Measurements from ENCODE around the gene UGT1A9. TPM values are rescaled to one million over a fixed set of nuclear protein-coding genes. Genes with fewer than 3 reads are reported as not detected.

The UGT1A9 gene
- polyA plus RNA-seq, 3 donors = 6.0 to 8.4 (median 7.8) TPM

GRCh38 chr2:233795735-233796171 lies 124.1 kb downstream of the UGT1A9 start:
- DNase-seq = no peak

- DNase-seq = no peak
Observed at GRCh38 chr2:233796254-233796653, 124.6 kb downstream of the UGT1A9 start.

GRCh38 chr2:233798335-233799086 lies 126.8 kb downstream of the UGT1A9 start:
- no peak for DNase-seq

- no peak for DNase-seq
Observed at GRCh38 chr2:233799087-233799665, 127.5 kb downstream of the UGT1A9 start.

GRCh38 chr2:233799716-233800115 lies 128.0 kb downstream of the UGT1A9 start:
- DNase-seq = no peak

GRCh38 chr2:233800208-233800607 lies 128.5 kb downstream of the UGT1A9 start:
- no peak for DNase-seq

GRCh38 chr2:233801357-233802131 lies 129.8 kb downstream of the UGT1A9 start:
- no peak for DNase-seq

GRCh38 chr2:233802132-233802815 lies 130.6 kb downstream of the UGT1A9 start:
- no peak for DNase-seq

- DNase-seq = no peak
Observed at GRCh38 chr2:233803292-233803911, 131.7 kb downstream of the UGT1A9 start.

GRCh38 chr2:233803994-233804393 lies 132.3 kb downstream of the UGT1A9 start:
- DNase-seq = no peak

- DNase-seq = no peak
Observed at GRCh38 chr2:233807215-233807865, 135.6 kb downstream of the UGT1A9 start.

- no peak for DNase-seq
Observed at GRCh38 chr2:233807966-233808935, 136.6 kb downstream of the UGT1A9 start.

GRCh38 chr2:233810385-233810784 lies 138.7 kb downstream of the UGT1A9 start:
- DNase-seq = no peak

- no peak for DNase-seq
Observed at GRCh38 chr2:233811087-233811486, 139.4 kb downstream of the UGT1A9 start.

- no peak for DNase-seq
Observed at GRCh38 chr2:233811732-233812131, 140.0 kb downstream of the UGT1A9 start.

GRCh38 chr2:233813236-233814055 lies 141.7 kb downstream of the UGT1A9 start:
- peak; percentile 60 for DNase-seq

GRCh38 chr2:233814056-233814835 lies 142.5 kb downstream of the UGT1A9 start:
- DNase-seq = no peak

GRCh38 chr2:233815861-233816260 lies 144.2 kb downstream of the UGT1A9 start:
- DNase-seq = no peak
